KMS-11 (cell line): ENCODE data around the gene SMC1B.
"Not testable (repeated sequence)": the region's sequence is repeated elsewhere in the genome, so short reads cannot be mapped to it uniquely, and the experiment has no call there.

Experiments
- H2AFZ ChIP-seq: fragments of 200-600 bp; sonication (generic); 2 replicates; pipeline ENCODE4 v1.6.1; 2016; ENCODE audit warnings: antibody characterized with exemption, mixed run types, low read depth
- H3K27ac ChIP-seq: fragments of 200-600 bp; sonication (generic); 2 replicates; pipeline ENCODE4 v1.6.1; 2016; ENCODE audit warnings: mild to moderate bottlenecking, mixed run types
- H3K27me3 ChIP-seq: fragments of 200-600 bp; sonication (generic); 2 replicates; pipeline ENCODE4 v1.6.1; 2017; ENCODE audit warnings: mild to moderate bottlenecking, low read depth, mixed run types, moderate library complexity; ENCODE audit not compliant: insufficient read depth
- H3K36me3 ChIP-seq: fragments of 200-600 bp; sonication (generic); 2 replicates; pipeline ENCODE4 v1.6.1; 2017; ENCODE audit warnings: mild to moderate bottlenecking, mixed run types; ENCODE audit not compliant: insufficient read depth
- H3K4me1 ChIP-seq: fragments of 200-600 bp; sonication (generic); 2 replicates; pipeline ENCODE4 v1.6.1; 2016; ENCODE audit warnings: mild to moderate bottlenecking, low read depth, mixed run types; ENCODE audit not compliant: poor library complexity, severe bottlenecking
- H3K4me2 ChIP-seq: fragments of 200-600 bp; sonication (generic); 2 replicates; pipeline ENCODE4 v1.7.0; 2016; ENCODE audit warnings: mild to moderate bottlenecking, mixed run types
- H3K4me3 ChIP-seq: fragments of 200-600 bp; sonication (generic); IDR thresholded peaks from 2 replicates; pipeline ENCODE4 v1.6.1; 2017; ENCODE audit warnings: low read depth, low read length, mixed read lengths; ENCODE audit not compliant: insufficient read depth
- H3K79me2 ChIP-seq: fragments of 200-600 bp; sonication (generic); 2 replicates; pipeline ENCODE4 v1.6.1; 2016; ENCODE audit warnings: low read depth, mixed run types; ENCODE audit not compliant: insufficient read depth
- H3K9ac ChIP-seq: fragments of 200-600 bp; sonication (generic); 2 replicates; pipeline ENCODE4 v1.6.1; 2016; ENCODE audit warnings: mild to moderate bottlenecking, mixed run types
- H4K20me1 ChIP-seq: fragments of 200-600 bp; sonication (generic); 2 replicates; pipeline ENCODE4 v1.6.1; 2016; ENCODE audit warnings: mild to moderate bottlenecking, mixed run types; ENCODE audit not compliant: insufficient read depth
- TF ChIP-seq, protein P1 (sequence below): fragments of 200-600 bp; sonication (generic); conservative IDR thresholded peaks from 2 replicates; pipeline ENCODE4 v1.6.1; 2017; ENCODE audit warnings: low read depth, mild to moderate bottlenecking, antibody characterized with exemption, low read length, moderate library complexity, mixed read lengths

The SMC1B gene

DNA sequence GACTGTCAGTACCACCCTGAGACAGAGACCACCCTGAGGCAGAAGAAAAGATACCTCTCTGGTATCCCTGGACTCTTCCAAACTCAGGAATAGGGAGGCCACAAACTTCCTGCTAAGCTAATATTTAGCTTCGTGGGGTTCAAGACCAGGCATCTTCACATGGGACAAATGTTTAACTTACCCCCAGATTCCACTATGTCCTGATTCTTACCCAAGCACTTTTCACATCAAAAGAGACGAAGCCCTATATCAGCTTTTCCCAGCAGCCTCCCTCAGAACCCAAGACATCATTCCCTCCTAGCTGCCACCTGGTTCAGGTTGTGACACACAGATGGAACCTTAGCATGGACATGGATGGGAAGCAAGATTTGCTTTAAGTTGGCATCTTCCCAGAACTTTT, 32.1 kb downstream of the SMC1B start:
- Histone ChIP-seq H3K36me3 (no peaks in the 10 kb centered on the region), H3K9ac (no peak overlapping the region), H3K27ac (no peak overlapping the region), H3K27me3 (no peaks in the 10 kb centered on the region), H2AFZ (no peak overlapping the region), H3K79me2 (no peaks in the 10 kb centered on the region), H3K4me2 (no peak overlapping the region), H3K4me1 (no peaks in the 10 kb centered on the region), H3K4me3 (no peak overlapping the region), H4K20me1 (no peaks in the 10 kb centered on the region)
- TF ChIP-seq, protein P1, sequence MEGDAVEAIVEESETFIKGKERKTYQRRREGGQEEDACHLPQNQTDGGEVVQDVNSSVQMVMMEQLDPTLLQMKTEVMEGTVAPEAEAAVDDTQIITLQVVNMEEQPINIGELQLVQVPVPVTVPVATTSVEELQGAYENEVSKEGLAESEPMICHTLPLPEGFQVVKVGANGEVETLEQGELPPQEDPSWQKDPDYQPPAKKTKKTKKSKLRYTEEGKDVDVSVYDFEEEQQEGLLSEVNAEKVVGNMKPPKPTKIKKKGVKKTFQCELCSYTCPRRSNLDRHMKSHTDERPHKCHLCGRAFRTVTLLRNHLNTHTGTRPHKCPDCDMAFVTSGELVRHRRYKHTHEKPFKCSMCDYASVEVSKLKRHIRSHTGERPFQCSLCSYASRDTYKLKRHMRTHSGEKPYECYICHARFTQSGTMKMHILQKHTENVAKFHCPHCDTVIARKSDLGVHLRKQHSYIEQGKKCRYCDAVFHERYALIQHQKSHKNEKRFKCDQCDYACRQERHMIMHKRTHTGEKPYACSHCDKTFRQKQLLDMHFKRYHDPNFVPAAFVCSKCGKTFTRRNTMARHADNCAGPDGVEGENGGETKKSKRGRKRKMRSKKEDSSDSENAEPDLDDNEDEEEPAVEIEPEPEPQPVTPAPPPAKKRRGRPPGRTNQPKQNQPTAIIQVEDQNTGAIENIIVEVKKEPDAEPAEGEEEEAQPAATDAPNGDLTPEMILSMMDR: no peak

DNA sequence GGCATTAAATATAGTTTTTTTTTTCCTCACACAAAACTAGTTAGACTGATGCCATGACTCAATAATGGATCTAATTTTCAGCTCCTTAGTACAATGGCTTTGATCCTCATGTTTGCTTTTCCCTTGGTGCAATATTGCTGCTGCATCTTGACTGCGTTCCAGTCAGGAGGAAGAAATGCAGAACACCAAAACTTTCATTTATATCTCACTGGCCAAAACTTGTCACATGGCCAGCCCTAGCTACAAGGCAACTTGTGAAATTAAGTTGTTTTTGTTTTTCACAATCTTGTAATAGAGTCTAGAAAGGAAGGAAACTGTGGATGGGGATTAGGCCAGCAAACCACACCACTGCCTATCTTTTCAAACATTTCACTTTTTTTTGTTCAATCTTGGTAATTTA, 36.7 kb downstream of the SMC1B start:
- Histone ChIP-seq H3K79me2 (no peaks in the 10 kb centered on the region), H3K9ac (no peak overlapping the region), H3K4me3 (no peak overlapping the region), H3K27ac (no peak overlapping the region), H3K4me2 (no peak overlapping the region), H2AFZ (no peak overlapping the region), H3K36me3 (no peaks in the 10 kb centered on the region), H3K4me1 (no peaks in the 10 kb centered on the region), H3K27me3 (no peaks in the 10 kb centered on the region), H4K20me1 (no peaks in the 10 kb centered on the region)
- TF ChIP-seq, protein P1: no peak

DNA sequence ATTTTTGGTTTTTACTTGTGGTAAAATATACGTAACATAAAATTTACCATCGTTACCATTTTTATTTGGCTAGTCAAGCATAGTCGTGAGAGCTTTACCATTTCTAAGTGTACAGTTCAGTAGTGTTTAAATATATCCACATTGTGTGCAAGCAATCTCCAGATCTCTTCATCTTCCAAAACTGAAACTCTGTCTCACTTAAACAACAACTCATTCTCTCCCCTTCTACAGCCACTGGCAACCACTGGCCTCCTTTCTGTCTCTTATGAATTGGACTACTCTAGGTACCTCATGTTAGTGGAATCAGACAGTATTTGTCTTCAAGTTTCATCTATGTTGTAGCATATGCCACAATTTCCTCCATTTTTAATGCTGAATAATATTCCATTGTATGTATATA, 37.4 kb downstream of the SMC1B start:
- TF ChIP-seq, protein P1: no peak
- Histone ChIP-seq H4K20me1 (no peaks in the 10 kb centered on the region), H3K4me2 (no peak overlapping the region), H3K79me2 (no peaks in the 10 kb centered on the region), H3K36me3 (no peaks in the 10 kb centered on the region), H3K9ac (no peak overlapping the region), H2AFZ (no peak overlapping the region), H3K4me3 (no peak overlapping the region), H3K4me1 (no peaks in the 10 kb centered on the region), H3K27ac (no peak overlapping the region), H3K27me3 (no peaks in the 10 kb centered on the region)

DNA sequence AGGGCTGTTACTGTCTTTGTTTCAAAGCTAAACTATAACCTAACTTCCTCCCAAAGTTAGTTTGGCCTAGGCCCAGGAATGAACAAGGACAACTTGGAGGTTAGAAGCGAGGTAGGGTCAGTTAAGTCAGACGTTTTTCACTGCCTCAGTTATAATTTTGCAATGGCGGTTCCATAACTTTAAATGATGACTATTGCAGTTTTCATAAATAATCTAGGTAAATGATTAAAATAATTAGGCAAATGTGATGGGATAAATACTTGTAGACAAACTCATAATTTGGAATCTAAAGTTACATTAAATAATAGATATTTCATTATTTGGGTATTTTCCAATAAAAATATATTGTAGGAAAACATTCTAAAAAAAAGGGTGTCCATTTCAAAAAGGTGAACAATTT, 39.8 kb downstream of the SMC1B start:
- not testable (repeated sequence) for H3K4me2 ChIP-seq

DNA sequence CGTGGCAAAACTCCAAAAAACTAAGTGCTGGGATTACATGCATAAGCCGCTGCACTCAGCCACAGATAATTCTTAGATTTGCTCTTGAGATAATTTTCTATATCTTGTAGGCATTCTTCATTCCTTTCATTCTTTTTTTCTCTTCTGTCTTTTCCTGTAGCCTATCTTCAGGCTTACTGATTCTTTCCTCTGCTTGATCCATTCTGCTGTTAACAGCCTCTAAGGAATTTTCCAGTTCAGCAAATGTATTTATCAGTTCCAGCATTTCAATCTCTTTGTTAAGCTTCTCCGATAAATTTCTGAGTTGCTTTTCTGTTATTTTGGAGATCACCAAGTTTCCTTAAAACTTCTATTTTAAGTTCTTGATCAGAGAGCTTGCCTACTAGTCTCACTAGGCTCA, 46.7 kb downstream of the SMC1B start:
- no peak overlapping the region for H3K4me3 ChIP-seq
- H3K4me2 ChIP-seq: no peak overlapping the region
- H3K36me3 ChIP-seq: no peaks in the 10 kb centered on the region
- H3K79me2 ChIP-seq: no peaks in the 10 kb centered on the region
- H4K20me1 ChIP-seq: no peaks in the 10 kb centered on the region
- no peaks in the 10 kb centered on the region for H3K4me1 ChIP-seq
- H3K27ac ChIP-seq: no peak overlapping the region
- H2AFZ ChIP-seq: no peak overlapping the region
- no peak overlapping the region for H3K9ac ChIP-seq
- no peaks in the 10 kb centered on the region for H3K27me3 ChIP-seq
- TF ChIP-seq, protein P1: no peak

More for the DNA sequence above, 39.8 kb downstream of the SMC1B start:
- not testable (repeated sequence) for H3K9ac ChIP-seq, H3K4me3 ChIP-seq, H2AFZ ChIP-seq, H3K27me3 ChIP-seq, H3K27ac ChIP-seq, H3K79me2 ChIP-seq, H4K20me1 ChIP-seq, H3K36me3 ChIP-seq, H3K4me1 ChIP-seq
